ENCODE results near the gene SNED1.

The SNED1 gene

DNA sequence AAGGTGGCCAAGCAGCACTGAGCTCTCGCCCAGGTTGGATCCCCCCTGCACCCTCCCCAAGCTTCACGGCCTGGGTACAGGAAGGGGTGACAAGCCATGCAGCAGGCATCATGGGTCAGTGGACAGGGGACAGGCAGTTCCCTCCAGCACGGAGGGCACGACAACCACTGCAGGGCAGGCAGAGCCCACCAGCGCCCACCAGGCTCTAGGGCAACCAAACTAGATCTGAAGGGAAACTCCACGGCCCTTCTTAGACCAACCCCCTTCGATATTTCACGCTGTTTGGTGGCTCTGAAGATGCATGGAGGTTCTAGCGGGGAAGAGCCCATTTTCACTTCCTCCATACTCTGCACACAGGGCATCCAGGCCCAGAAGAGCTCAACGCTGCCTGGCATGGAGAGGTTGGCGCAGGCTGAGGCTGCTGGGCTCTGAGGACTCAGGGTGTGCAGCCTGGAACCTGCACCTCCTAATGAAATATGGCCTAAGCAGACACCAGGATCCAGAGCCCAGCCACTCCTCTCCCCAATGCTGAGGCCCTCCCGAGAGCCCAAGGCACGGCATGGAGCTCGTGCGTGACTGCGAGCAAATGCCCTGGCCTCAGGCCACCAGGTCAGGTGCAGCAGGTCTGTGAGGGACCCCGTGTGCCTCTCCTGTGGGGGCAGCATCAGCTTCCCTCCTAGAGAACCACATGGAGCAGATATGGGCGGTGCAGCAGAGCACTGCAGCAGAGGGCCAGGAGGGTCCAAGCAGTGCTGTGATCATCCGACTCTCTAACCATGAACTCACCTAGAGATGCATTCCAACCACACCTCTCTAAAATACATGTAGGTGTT is 112.4 kb downstream of the SNED1 start:
- DNase-seq: no peak

DNA sequence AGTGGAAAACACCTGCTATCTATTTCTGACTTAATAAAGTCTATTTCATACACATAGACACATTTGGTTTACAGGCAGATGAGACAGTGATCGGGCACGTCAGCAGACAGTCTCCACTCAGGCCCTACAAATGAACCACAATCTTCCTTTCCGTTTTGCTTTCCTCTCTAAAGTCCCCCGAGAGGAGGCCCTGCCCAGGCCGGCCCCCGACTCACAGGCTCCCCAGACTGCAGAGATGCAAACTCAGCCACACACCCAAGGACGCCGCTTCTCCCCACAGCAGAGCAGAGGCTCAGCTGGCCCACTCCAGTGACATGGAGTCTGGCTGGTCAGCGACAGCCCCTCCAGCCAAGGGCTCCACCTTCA is 113.0 kb downstream of the SNED1 start:
- DNase-seq: no peak

DNA sequence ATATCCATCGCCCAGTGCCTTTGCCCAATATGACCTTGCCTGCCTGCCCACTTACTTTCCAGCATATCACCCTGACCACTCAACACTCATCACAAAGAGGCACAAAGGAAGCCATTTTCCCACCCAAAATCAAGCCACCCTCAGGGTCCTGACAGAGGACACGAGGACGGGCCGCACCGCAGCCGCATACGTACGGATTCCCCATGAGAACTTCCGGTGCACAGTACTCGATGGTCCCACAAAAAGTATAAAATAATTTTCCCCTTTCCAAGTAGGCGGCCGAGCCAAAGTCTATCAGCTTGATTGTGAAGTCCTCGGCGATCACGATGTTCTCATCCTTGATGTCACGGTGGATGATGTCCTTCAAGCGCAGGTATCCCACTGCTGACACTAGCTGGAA is 113.6 kb downstream of the SNED1 start:
- no peak for DNase-seq

DNA sequence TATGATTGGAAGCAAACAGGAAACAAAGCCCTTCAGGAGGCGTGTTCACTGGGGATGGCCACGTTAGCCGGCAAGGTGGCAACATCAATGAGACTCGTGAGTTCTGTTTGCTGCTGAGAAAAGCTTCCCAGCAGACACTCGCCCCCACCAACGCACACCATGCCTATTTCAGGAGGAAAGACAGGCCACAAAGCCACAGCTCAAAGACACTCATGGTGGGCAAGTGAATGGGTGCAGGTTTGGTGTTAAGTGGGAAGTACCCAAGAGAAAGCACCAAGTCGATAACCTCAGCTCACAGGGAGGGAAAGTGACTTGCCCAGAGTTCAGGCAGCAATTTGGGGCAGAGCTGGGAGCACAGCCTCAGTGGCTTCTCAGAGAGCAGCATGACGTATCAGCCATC is 114.2 kb downstream of the SNED1 start:
- no peak for DNase-seq

DNA sequence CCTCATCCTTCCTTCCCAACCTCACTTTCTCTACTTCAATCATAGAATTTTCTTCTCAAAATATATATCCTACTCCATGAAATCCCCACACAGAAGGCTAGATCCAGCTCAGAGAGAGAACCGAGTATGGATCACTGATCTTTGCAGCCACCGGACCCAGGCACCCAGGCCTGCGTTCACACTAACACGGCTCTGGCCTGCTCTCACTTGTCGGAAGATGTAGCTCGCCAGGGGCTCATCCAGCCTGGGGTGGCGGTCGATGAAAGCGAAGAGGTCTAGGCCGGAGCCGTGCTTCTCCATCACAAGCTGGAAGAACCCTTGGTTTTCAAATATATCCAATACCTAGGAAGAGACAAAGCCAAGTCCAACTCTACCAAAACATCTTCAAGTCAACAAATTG is 116.4 kb downstream of the SNED1 start:
- no peak for DNase-seq

DNA sequence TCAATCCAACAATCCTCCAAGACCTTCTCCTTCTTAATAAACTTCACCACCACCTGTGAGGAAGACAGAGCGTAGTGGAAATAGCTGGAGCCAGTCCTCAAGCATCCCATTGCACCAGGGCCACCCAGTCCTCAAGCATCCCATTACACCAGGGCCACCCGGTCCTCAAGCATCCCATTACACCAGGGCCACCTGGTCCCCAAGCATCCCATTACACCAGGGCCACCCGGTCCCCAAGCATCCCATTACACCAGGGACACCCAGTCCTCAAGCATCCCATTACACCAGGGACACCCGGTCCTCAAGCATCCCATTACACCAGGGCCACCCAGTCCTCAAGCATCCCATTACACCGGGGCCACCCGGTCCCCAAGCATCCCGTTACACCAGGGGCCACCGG is 116.9 kb downstream of the SNED1 start:
- DNase-seq: no peak

DNA sequence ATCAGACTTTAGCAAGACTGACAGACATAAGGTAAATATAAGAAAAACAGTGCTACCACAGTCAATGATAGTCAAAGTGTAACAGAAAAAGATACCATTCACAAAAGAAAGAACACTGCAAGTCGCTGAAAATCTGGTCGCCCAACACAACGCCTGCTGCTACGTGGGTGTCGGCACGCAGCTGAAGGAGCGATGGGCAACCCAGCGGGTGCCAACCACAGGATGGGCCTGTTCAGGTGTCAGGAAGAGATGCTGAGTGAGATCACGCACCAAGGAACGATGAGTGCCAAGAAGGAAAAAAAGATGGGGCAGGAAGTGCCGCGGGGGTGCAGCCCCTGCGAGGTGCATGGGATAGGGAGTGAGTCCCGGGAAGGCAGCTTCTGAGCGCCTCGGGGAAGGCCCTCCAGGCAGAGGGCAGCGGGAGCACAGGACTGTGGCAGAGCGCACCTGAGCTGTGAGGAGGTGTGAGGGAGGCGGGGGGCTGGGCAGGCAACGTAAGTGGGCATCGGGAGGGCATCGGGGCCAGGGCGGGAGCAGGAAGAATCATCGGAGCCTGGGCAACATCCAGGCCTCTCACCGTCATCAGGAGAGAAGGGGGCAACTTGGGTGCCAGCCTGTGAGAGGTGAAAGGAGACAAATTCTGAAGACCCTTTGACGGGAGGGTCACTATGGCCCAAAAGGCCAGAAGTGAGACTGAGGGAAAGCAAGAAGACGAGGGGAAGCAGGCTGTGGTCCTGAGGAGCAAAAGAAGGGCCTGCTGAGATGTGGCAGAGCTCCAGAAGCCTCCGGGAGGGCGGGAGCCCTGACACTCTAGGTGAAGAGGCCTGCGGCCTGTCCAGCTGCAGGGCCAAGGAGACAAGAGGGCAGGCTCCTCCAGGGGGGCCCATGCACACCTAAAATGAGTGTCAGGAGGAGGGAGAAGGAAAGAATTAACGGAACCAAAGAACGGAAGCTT is 118.5 kb downstream of the SNED1 start:
- DNase-seq: no peak

DNA sequence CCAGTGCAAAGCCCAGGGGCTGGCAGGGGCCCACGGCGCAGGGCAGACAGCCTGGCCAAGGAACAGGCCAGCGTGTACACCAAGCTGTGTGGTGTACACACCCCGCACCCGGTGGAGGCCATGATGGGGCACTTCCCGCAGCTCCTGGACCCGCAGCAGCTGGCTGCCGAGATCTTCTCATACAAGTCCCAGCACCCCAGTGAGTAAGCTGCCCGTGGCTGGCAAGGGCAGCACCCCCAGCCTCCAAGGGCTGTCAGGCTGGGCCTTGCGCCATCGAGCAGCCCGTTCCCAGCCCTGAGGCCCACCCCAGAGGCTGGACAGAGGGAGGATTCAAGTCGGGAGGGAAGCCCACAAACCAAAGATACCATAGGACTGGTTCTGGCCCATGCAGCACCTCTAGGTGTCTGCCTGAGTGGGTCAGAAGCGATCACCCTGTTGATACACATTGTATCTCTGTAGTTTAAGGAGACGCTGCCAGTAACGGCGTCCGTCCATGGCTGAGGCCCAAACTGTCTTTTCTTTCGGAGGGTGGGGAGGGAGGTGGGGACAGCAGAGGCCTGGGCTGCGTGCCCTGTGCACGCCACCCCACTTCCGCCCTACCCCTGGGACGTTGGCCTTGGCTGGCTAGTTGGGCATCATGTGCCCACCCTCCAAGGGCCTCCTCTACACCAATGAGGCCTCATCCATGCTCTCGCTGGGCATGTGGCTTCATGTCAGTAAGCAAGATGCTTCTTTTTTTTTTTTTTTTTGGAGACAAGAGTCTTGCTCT is 120.5 kb downstream of the SNED1 start:
- no peak for DNase-seq

DNA sequence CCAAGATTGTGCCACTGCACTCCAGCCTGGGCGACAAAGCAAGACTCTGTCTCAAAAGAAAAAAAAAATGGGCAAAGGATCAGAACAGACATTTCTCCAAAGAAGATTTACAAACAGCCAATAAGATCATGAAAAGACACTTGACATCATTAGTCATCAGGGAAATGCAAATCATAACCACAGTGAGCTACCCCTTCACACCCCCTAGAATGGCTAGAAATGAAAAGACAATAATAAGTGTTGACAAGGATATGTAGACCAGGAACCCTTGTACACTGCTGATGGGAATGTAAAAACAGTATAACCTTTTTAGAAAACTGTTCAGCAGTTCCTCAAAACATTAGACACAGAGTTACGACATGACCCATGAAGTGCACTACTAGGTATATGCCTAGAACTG is 122.0 kb downstream of the SNED1 start:
- DNase-seq: no peak

DNA sequence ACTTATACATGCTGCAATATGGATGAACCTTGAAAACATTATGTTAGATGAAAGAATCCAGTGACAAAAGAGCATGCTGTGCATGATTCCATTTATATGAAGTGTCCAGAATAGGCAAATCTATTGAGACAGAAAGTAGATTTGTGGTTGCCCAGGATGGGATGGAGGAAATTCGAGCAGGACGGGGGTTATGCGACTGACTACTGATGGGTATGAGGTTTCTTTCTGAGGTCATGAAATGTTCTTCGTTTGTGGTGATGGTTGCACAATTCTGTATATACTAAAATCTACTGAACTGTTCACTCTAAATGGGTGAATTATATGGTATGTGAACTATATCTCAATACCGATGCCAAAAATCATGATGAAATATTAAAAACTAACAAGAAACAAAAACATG is 122.6 kb downstream of the SNED1 start:
- no peak for DNase-seq

DNA sequence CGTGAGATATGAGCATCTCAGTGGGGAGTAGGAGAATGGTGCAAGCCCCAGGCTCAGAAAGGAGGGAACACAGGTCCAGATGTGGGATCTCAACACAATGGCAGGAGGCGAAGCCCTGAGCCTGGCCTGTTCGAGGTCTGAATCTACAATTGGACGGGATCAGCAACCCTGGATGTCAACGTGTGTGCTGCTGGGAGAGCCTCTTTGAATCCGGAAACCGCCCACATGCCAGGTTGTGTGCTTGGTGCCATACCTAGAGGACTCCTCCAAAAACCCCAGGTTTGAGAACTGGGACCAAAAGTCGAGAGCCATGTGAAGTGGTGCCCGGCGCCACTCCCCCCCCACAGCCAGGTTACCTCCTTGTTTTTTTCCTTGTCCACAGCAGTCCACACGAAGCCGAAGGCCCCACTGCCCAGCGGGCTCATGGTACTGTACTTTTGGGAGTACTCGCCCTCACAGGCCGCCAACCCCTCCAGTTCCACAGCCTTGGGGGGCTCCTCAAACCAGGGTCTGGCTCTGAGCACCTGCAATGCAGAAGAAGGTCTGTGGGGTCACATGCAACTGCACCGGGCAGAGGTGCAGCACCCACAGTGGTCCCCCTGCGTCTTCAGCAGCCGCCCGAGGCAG is 124.1 kb downstream of the SNED1 start:
- no peak for DNase-seq

DNA sequence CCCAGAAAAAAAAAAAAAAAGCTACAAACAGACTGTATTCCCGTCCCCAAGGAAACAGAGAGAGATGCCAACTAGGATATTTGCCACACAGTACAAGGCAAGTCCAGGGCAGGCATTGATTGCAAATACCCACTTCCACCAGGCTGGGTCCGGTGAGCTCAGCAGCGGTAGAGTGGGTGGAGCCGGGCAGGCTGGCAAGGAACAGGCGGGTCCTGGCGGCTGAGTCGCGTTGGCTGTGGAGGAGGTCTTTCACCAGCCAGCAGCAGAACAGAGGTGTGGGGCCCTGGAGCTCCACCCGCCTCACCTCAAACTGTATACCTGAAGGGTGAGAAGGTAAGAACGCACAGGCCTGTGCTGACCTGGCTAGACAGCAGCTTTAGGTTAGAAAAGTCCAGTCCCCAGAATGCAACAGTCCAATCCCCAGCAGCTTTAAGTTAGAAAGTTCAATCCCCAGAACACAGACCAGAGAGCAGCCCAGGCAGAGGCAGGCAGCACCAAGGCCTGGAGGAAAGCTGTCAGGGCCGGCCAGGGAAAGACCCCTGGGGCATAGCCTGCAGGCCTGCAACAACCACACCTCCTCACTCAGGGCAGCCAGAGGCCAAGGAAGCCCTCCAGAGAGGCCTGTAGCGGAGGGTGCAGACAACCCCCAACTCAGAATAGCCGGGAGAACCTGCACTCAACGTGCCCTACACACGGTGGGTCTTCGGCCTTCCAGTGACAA is 125.6 kb downstream of the SNED1 start:
- no peak for DNase-seq

DNA sequence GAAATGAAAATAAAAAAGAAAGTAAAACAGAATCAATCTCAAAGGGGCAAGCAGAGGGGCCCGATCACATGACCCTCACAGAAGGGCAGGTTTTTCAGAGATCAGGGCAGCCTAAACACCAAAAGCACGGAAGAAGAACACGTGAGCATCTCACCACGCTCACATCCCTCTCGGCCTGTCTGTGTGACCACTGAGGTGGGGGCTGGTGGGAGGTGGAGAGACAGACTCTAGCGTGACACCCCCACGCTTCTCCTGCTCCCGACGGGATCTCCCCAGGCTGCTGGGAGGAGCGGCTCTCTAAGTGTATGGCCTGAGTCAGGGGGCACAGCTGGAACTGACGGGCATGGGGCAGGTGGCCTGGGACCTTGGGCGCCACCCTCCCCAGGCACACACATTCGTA is 127.2 kb downstream of the SNED1 start:
- DNase-seq: no peak

DNA sequence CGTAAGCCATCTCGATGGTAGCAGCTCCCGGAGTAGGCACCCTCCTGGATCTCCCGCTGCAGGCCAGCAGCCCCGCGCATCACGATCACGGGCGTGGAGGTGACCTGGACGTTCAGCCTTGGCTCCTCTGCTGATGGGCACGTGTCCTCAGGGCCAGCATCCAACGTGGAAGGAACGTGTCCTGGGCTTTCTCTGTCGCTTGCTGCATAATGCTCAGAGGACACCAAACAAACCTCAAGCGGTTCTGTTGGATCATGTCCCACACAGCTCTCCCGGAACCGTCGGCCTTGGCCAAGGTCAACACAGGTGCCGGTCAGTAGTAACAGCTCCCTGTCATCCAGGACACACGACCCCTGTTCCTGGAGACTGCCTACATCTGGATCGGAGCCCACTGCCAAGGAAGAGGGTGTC is 127.8 kb downstream of the SNED1 start:
- DNase-seq: no peak

DNA sequence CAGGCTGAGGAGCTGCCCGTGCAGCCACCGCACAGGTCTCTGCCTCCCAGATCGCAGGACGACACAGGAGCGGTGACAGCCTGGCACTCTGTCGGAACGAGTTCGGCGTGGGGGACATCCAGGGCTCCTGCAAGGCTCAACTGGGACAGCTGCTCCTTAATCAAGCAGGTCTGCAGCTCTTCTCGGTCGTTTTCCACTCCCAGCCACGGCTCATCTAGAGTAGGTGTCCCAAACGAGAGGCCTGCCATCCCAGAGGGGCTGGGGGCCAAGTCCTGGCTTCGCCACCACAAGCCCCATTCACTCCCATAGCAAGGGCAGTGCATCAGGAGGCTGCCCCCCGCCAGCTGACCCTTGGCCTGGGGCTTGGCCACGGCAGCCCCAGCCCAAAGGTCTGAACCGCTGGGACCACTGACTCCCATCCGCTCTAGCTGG is 128.4 kb downstream of the SNED1 start:
- DNase-seq: no peak

DNA sequence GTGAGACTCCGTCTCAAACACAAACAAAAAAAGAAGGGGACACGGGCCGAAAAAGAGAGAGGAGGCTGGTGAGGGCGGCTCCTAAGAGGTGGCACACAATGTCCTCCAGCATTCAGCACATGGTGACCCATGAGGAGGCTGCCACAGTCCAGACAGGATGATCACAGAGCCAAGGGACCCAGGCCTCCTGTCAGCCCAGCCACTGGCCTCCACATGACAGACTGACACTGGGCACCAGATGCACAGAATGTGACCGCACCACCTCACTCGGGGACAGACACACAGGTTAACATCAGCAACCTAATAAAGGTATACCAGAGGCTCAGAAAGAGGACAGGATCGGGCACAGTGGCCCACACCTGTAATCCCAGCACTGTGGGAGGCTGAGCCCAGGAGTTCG is 129.8 kb downstream of the SNED1 start:
- DNase-seq: no peak

DNA sequence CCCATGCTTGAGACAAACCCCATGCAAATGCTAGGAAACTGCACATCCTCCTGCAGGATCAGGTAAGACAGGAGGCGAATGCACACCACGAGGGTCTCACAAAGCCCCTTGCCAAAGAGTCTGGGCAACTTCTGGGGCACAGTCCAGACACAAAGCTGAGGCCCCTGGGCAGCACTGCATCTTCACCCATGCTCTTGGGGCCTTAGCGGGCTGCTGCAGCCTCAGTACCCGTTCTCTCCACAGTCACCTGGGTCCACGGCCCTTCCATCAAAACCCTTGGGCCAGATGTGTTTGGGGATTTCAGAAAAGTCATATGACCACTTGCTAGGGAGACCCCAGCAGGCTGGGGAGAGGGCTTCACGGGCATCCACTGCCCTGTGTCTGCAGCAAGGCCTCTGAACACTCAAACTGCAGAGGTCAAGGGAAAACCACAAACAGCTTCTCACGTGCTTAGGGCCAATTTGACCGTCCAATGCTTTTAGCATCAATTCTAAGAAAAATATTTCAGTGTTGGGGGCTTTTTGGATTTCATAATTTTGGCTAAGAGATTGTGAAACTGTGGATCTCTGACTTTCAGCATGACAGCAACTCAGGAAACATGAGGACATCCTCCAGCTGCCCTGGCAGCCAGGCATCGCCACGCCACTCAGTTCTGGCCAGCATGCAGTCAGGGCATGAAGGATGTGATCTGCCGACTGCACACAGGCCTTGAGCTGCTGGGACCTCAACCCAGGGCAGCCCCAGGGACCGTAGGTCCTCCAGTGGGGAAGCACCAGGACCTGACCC is 130.9 kb downstream of the SNED1 start:
- no peak for DNase-seq

DNA sequence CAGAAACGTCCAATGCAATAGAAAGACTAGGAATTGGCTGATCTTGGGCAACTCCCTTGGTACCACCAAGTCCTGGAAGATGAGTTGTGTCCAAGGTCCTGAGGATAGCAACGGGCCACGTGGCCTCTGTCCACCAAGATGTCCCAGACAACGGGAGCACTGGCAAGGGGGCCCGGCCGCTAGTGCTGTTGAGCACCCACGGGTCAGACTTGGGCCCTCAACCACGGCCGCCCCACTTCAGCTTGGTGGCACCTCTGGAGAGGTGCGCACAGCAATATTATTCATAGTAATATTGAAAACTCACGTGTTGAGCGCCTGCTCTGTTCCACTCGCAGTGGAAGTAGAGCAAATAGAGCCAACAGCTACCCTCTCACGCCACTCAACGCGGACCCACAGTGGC is 131.9 kb downstream of the SNED1 start:
- DNase-seq: no peak

DNA sequence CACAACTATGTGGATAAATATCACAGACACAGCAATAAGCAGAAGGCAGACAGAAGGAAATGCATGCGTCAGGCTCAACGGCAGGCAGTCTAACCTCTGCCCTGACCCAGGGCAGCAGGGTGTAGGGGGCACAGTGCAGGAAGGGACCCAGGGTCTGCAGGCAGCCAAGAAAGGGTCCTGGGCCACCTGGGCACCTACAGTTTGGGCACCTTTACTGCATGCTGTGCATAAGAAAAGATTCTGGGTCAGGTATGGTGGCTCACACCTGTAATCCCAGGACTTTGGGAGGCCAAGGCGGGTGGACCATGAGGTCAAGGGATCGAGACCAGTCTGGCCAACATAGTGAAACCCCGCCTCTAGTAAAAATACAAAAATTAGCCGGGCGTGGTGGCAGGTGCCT is 133.1 kb downstream of the SNED1 start:
- no peak for DNase-seq

DNA sequence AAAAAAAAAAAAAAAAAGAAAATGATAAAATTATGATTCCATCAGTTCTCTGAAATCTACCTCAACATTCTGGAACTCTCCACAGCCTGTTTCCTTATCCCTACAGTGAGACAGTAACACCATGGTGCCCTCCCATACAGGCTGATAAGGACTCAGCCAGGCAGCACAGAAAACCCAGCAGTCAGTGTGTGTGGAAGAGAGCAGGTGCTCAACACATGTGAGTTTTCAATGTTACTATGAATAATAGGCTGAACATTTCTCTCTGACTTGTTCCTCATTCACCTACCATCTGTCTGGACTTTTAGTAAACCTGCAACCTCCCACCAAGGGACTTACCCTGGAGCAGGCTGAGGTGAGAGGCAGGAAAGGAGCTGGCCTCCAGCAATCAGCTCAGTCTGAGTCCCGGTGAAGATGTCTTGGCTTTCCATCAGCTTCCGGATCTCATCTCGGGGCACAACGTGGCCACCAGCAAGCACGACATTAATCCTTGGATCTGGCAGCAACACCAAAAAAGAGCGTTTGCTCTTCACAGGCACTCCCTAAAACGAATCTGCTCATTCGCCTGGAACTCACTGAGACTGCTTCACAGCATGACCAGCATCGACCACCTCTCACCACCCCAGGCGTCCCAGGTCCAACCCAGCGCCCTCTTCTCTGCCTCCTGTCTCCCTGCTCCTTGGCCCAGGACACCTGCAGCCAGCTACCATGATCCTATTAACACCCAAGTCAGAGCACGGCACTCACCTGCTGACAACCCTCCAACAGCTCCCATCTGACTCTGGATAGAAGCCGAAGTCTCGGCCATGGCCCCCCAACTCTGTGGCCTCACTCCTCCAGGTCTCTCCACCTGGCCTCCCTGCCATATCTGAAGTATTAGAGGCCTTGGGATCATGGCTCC is 134.4 kb downstream of the SNED1 start:
- DNase-seq: no peak

Data from NCI-H2029 (cell line).